GM19043 (cell line): ENCODE results near the gene HLA-E.
"Not testable (repeated sequence)": the region's sequence is repeated elsewhere in the genome, so short reads cannot be mapped to it uniquely, and the experiment has no call there.

Experiments
- ATAC-seq: cut with Tn5 transposase; IDR thresholded peaks from one replicate; pipeline ENCODE4 v1.9.1; 2021; ENCODE audit warnings: low read depth; ENCODE audit not compliant: unreplicated experiment

Gene HLA-E

GRCh38 chr6:30480536-30481156, 8.7 kb upstream of the HLA-E start:
- no peak for ATAC-seq

- ATAC-seq, result no peak
Observed at GRCh38 chr6:30481211-30481964, 7.9 kb upstream of the HLA-E start.

GRCh38 chr6:30481965-30482644, 7.2 kb upstream of the HLA-E start:
- ATAC-seq, result not testable (repeated sequence)

- no peak for ATAC-seq
Observed at GRCh38 chr6:30483677-30484279, 5.5 kb upstream of the HLA-E start.

GRCh38 chr6:30485236-30485635, 4.1 kb upstream of the HLA-E start:
- no peak for ATAC-seq

GRCh38 chr6:30487926-30488325, 1.4 kb upstream of the HLA-E start:
- ATAC-seq, result no peak

- ATAC-seq, result not testable (repeated sequence)
Observed at GRCh38 chr6:30488697-30489080, 620 bp upstream of the HLA-E start.

GRCh38 chr6:30490026-30490876, 942 bp downstream of the HLA-E start:
- ATAC-seq, result no peak

- not testable (repeated sequence) for ATAC-seq
Observed at GRCh38 chr6:30491291-30491953, 2.1 kb downstream of the HLA-E start.

GRCh38 chr6:30491991-30492952, 3.0 kb downstream of the HLA-E start:
- no peak for ATAC-seq

- ATAC-seq, result no peak
Observed at GRCh38 chr6:30493643-30494250, 4.4 kb downstream of the HLA-E start.

GRCh38 chr6:30494291-30494861, 5.1 kb downstream of the HLA-E start:
- no peak for ATAC-seq

GRCh38 chr6:30495060-30495459, 5.8 kb downstream of the HLA-E start:
- ATAC-seq, result not testable (repeated sequence)

- ATAC-seq, result no peak
Observed at GRCh38 chr6:30495993-30496392, 6.7 kb downstream of the HLA-E start.

- ATAC-seq, result not testable (repeated sequence)
Observed at GRCh38 chr6:30497261-30497599, 7.9 kb downstream of the HLA-E start.

GRCh38 chr6:30497714-30498113, 8.4 kb downstream of the HLA-E start:
- ATAC-seq, result no peak

- ATAC-seq, result not testable (repeated sequence)
Observed at GRCh38 chr6:30498705-30499104, 9.4 kb downstream of the HLA-E start.
